WTC11 (cell line): Measurements from ENCODE around the gene IL10RB. TPM values are rescaled to one million over a fixed set of nuclear protein-coding genes. Genes with fewer than 3 reads are reported as not detected.

Experiments used
- ATAC-seq: fragments of 200-7000 bp; cut with Tn5 transposase; 2 replicates; pipeline ENCODE4 v1.10.0; 2021; ENCODE audit warnings: mild to moderate bottlenecking, moderate library complexity
- CTCF ChIA-PET: fragments of 300-600 bp; sonication (Branson Sonifier 250); formaldehyde crosslinking; loops from one replicate; lab custom pipeline; 2021; ENCODE audit warnings: antibody characterized with exemption; lab: Charles Lee
- POLR2A ChIA-PET: fragments of 350-600 bp; sonication (Branson Sonifier 250); formaldehyde crosslinking; loops from one replicate; lab custom pipeline; 2021; ENCODE audit warnings: antibody characterized with exemption; lab: Charles Lee
- DNase-seq: peaks from one replicate; pipeline ENCODE4 v3.0.0; 2021; ENCODE audit warnings: low spot score
- H3K27ac Mint-ChIP-seq: 2 replicates; pipeline ENCODE4 v1.8.0; 2021; ENCODE audit warnings: mixed read lengths
- H3K27me3 Mint-ChIP-seq: 2 replicates; pipeline ENCODE4 v1.8.0; 2021; ENCODE audit warnings: low read depth, mild to moderate bottlenecking, moderate library complexity, mixed read lengths
- H3K36me3 Mint-ChIP-seq: 2 replicates; pipeline ENCODE4 v1.8.0; 2021; ENCODE audit warnings: mixed read lengths
- H3K4me1 Mint-ChIP-seq: 2 replicates; pipeline ENCODE4 v1.8.0; 2022; ENCODE audit warnings: mixed read lengths
- H3K4me3 Mint-ChIP-seq: 2 replicates; pipeline ENCODE4 v1.8.0; 2021; ENCODE audit warnings: mild to moderate bottlenecking, moderate library complexity, mixed read lengths
- H3K9me3 Mint-ChIP-seq: 2 replicates; pipeline ENCODE4 v1.8.0; 2021; ENCODE audit warnings: mixed read lengths
- CREM ChIP-seq: sonication (generic); formaldehyde crosslinking; IDR thresholded peaks from 2 replicates; pipeline ENCODE4 v1.8.1; 2022; ENCODE audit warnings: mild to moderate bottlenecking, missing genetic modification reagents, moderate library complexity
- ETV6 ChIP-seq: sonication (generic); formaldehyde crosslinking; IDR thresholded peaks from 2 replicates; pipeline ENCODE4 v1.8.1; 2022; ENCODE audit warnings: mild to moderate bottlenecking, missing genetic modification reagents
- GTF2I ChIP-seq: fragments of 250-450 bp; sonication (Bioruptor Pico); conservative IDR thresholded peaks from 2 replicates; pipeline ENCODE4 v1.4.0; 2021; ENCODE audit warnings: mild to moderate bottlenecking
- NR2C2 ChIP-seq: sonication (generic); formaldehyde crosslinking; IDR thresholded peaks from 2 replicates; pipeline ENCODE4 v1.8.0; 2022; ENCODE audit warnings: mild to moderate bottlenecking, missing genetic modification reagents
- PRDM15 ChIP-seq: sonication (generic); formaldehyde crosslinking; IDR thresholded peaks from 2 replicates; pipeline ENCODE4 v1.8.0; 2022; ENCODE audit warnings: missing genetic modification reagents
- PRRX2 ChIP-seq: fragments of 250-450 bp; sonication (Bioruptor Pico); IDR thresholded peaks from 2 replicates; pipeline ENCODE4 v1.8.0; 2021; ENCODE audit warnings: mild to moderate bottlenecking
- SP1 ChIP-seq: sonication (generic); formaldehyde crosslinking; conservative IDR thresholded peaks from 2 replicates; pipeline ENCODE4 v1.8.1; 2022; ENCODE audit warnings: missing genetic modification reagents
- TEAD4 ChIP-seq: sonication (generic); formaldehyde crosslinking; IDR thresholded peaks from 2 replicates; pipeline ENCODE4 v1.8.0; 2022; ENCODE audit warnings: mild to moderate bottlenecking, missing genetic modification reagents
- ZMAT4 ChIP-seq: fragments of 250-450 bp; sonication (Bioruptor Pico); IDR thresholded peaks from 2 replicates; pipeline ENCODE4 v1.9.0; 2021; ENCODE audit warnings: mild to moderate bottlenecking
- total RNA-seq: library from RNA; stranded (reverse); gene quantifications from 3 replicates; pipeline ENCODE4 v1.2.3, GENCODE V29; 2021
- TF ChIP-seq, protein P1 (sequence below): fragments of 250-450 bp; sonication (Bioruptor Pico); IDR thresholded peaks from 2 replicates; pipeline ENCODE4 v1.9.0; 2021; ENCODE audit warnings: mild to moderate bottlenecking, borderline replicate concordance
- TF ChIP-seq, protein P2 (sequence below): sonication (generic); formaldehyde crosslinking; IDR thresholded peaks from 2 replicates; pipeline ENCODE4 v1.8.1; 2022; ENCODE audit warnings: mild to moderate bottlenecking, missing genetic modification reagents, moderate library complexity, borderline replicate concordance
- TF ChIP-seq, protein P3 (sequence below): sonication (generic); formaldehyde crosslinking; IDR thresholded peaks from 2 replicates; pipeline ENCODE4 v1.8.1; 2023; ENCODE audit warnings: mild to moderate bottlenecking, moderate library complexity, missing genetic modification reagents
- TF ChIP-seq, protein P4 (sequence below): sonication (generic); formaldehyde crosslinking; IDR thresholded peaks from 2 replicates; pipeline ENCODE4 v1.8.1; 2023; ENCODE audit warnings: mild to moderate bottlenecking, missing genetic modification reagents
- TF ChIP-seq, protein P5 (sequence below): sonication (generic); formaldehyde crosslinking; IDR thresholded peaks from 2 replicates; pipeline ENCODE4 v1.8.0; 2022; ENCODE audit warnings: mild to moderate bottlenecking, missing genetic modification reagents

Gene IL10RB
- total RNA-seq, 1 experiment from 2014 or later, result 3.7 TPM

DNA sequence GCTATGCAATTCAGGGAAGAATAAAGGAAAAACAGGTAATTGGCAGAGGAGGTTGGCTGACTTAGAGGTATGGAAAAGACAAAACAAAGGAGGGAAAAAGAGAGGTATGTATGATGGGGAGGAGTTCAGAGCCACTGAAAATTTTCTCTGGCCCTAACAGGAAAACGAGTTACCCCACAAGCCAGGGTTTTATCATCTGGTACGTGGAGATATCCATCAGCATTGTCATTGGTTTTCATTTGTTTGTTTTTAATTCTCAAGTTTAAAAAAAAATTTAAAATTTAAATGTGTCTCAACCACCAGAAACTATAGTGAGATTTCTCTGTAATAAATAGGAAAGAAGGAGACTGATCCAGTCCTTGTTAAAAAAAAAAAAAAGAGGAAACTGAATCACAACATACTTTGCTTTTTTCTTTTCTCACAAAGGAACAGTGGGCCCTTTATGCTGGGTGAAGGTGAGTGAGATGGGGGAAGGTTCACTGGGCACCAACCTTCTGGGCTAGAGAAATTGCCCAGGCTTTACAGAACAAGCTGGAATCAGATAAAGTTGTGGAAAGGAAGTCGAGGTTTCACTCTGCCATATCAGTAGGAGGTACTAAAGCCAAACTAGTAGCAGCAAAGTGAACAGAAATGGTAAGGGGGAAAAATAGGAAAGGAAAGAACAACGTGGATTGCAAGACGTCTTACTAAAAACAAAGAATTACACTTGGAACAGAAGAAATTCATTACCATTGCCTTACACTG, 33.7 kb upstream of the IL10RB start:
- Mint-ChIP-seq H3K27me3 (peaks cover 9% of the 10 kb centered on the region), H3K4me1 (peaks cover 40% of the 10 kb centered on the region), H3K9me3 (peaks cover 13% of the 10 kb centered on the region), H3K36me3 (peaks cover 20% of the 10 kb centered on the region), H3K4me3 (no peak overlapping the region), H3K27ac (peak overlapping the region; percentile 11)
- ATAC-seq (no peak), DNase-seq (no peak)
- TF ChIP-seq PRRX2 (CRISPR knock-in tag), result no peak
- TF ChIP-seq, protein P1, sequence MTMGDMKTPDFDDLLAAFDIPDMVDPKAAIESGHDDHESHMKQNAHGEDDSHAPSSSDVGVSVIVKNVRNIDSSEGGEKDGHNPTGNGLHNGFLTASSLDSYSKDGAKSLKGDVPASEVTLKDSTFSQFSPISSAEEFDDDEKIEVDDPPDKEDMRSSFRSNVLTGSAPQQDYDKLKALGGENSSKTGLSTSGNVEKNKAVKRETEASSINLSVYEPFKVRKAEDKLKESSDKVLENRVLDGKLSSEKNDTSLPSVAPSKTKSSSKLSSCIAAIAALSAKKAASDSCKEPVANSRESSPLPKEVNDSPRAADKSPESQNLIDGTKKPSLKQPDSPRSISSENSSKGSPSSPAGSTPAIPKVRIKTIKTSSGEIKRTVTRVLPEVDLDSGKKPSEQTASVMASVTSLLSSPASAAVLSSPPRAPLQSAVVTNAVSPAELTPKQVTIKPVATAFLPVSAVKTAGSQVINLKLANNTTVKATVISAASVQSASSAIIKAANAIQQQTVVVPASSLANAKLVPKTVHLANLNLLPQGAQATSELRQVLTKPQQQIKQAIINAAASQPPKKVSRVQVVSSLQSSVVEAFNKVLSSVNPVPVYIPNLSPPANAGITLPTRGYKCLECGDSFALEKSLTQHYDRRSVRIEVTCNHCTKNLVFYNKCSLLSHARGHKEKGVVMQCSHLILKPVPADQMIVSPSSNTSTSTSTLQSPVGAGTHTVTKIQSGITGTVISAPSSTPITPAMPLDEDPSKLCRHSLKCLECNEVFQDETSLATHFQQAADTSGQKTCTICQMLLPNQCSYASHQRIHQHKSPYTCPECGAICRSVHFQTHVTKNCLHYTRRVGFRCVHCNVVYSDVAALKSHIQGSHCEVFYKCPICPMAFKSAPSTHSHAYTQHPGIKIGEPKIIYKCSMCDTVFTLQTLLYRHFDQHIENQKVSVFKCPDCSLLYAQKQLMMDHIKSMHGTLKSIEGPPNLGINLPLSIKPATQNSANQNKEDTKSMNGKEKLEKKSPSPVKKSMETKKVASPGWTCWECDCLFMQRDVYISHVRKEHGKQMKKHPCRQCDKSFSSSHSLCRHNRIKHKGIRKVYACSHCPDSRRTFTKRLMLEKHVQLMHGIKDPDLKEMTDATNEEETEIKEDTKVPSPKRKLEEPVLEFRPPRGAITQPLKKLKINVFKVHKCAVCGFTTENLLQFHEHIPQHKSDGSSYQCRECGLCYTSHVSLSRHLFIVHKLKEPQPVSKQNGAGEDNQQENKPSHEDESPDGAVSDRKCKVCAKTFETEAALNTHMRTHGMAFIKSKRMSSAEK (CRISPR knock-in tag), result no peak
- TF ChIP-seq SP1 (CRISPR knock-in tag), result no peak
- TF ChIP-seq, protein P2, sequence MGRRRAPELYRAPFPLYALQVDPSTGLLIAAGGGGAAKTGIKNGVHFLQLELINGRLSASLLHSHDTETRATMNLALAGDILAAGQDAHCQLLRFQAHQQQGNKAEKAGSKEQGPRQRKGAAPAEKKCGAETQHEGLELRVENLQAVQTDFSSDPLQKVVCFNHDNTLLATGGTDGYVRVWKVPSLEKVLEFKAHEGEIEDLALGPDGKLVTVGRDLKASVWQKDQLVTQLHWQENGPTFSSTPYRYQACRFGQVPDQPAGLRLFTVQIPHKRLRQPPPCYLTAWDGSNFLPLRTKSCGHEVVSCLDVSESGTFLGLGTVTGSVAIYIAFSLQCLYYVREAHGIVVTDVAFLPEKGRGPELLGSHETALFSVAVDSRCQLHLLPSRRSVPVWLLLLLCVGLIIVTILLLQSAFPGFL (CRISPR knock-in tag), result no peak
- TF ChIP-seq TEAD4, result no peak
- TF ChIP-seq ETV6 (CRISPR knock-in tag), result no peak
- TF ChIP-seq, protein P3, sequence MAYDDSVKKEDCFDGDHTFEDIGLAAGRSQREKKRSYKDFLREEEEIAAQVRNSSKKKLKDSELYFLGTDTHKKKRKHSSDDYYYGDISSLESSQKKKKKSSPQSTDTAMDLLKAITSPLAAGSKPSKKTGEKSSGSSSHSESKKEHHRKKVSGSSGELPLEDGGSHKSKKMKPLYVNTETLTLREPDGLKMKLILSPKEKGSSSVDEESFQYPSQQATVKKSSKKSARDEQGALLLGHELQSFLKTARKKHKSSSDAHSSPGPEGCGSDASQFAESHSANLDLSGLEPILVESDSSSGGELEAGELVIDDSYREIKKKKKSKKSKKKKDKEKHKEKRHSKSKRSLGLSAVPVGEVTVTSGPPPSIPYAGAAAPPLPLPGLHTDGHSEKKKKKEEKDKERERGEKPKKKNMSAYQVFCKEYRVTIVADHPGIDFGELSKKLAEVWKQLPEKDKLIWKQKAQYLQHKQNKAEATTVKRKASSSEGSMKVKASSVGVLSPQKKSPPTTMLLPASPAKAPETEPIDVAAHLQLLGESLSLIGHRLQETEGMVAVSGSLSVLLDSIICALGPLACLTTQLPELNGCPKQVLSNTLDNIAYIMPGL (CRISPR knock-in tag), result no peak
- TF ChIP-seq NR2C2 (CRISPR knock-in tag), result no peak
- TF ChIP-seq GTF2I, result no peak
- TF ChIP-seq, protein P4, sequence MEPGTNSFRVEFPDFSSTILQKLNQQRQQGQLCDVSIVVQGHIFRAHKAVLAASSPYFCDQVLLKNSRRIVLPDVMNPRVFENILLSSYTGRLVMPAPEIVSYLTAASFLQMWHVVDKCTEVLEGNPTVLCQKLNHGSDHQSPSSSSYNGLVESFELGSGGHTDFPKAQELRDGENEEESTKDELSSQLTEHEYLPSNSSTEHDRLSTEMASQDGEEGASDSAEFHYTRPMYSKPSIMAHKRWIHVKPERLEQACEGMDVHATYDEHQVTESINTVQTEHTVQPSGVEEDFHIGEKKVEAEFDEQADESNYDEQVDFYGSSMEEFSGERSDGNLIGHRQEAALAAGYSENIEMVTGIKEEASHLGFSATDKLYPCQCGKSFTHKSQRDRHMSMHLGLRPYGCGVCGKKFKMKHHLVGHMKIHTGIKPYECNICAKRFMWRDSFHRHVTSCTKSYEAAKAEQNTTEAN, result no peak
- ChIA-PET POLR2A (no interaction called here), CTCF (no interaction called here)

- Mint-ChIP-seq H3K9me3 (peaks cover 31% of the 10 kb centered on the region), H3K27me3 (peaks cover 4% of the 10 kb centered on the region; the same call in 1 of the 2 replicates), H3K27ac (peak overlapping the region; percentile 60; the same call in 1 of the 2 replicates), H3K4me1 (peaks cover 35% of the 10 kb centered on the region), H3K4me3 (no peak overlapping the region), H3K36me3 (peaks cover 39% of the 10 kb centered on the region)
- ATAC-seq, result no peak
- ChIA-PET POLR2A (interaction anchor here (0.6 kb wide), 1 partner anchor 109 kb away, joined by 3 read pairs; no protein-coding TSS in a partner anchor), CTCF (interaction anchor here (1.3 kb wide), 1 partner anchor 127 kb away, joined by 3 read pairs; no protein-coding TSS in a partner anchor)
- no peak for DNase-seq
- TF ChIP-seq CREM (CRISPR knock-in tag) (no peak), ZMAT4 (no peak), PRDM15 (no peak)
- TF ChIP-seq, protein P5, sequence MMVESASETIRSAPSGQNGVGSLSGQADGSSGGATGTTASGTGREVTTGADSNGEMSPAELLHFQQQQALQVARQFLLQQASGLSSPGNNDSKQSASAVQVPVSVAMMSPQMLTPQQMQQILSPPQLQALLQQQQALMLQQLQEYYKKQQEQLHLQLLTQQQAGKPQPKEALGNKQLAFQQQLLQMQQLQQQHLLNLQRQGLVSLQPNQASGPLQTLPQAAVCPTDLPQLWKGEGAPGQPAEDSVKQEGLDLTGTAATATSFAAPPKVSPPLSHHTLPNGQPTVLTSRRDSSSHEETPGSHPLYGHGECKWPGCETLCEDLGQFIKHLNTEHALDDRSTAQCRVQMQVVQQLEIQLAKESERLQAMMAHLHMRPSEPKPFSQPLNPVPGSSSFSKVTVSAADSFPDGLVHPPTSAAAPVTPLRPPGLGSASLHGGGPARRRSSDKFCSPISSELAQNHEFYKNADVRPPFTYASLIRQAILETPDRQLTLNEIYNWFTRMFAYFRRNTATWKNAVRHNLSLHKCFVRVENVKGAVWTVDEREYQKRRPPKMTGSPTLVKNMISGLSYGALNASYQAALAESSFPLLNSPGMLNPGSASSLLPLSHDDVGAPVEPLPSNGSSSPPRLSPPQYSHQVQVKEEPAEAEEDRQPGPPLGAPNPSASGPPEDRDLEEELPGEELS (CRISPR knock-in tag), result no peak
Observed at GRCh38 chr21:33234635-33235520, 31.3 kb upstream of the IL10RB start.
